ENCODE results near the gene SQSTM1.

The SQSTM1 gene

GRCh38 chr5:179879003-179879689, 58.4 kb downstream of the SQSTM1 start:
- intact Hi-C loops (cut with DNase I) = no loop called here

GRCh38 chr5:179879690-179880010, 58.9 kb downstream of the SQSTM1 start:
- intact Hi-C loops (cut with DNase I) = no loop called here
- peak in 1 of 10 donors; percentile 65 for DNase-seq

More at GRCh38 chr5:179879003-179879689, 58.4 kb downstream of the SQSTM1 start:
- peak in 2 of 10 donors; percentile 66 to 68 for DNase-seq

DNA sequence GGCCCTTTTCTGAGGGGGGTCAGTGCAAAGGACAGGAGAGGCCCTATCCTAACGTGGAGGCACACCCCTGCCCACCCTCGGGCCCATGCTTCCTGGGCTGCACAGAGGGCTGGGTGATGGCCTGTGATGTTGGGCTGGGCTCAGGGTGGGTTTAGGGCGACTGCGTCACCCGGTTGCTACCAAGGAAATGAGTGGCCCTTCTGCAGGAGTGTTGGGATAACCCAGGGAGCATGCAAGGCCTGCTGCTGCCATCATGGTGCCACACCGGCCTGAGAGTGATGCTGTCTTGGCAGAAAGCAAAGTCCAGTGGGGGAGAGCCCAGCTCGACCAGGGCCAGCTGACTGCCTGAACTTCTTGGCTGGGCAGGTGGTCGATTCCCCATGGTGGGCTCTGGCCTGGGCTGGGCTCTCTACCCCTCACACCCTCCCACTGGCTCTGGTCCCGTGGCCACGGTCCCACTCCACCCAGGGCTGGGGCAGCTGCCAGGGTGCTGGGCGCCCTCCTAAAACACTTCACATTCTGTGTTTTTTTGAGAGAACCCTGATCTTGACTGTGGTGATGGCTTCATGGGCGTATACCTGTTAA, 59.5 kb downstream of the SQSTM1 start:
- intact Hi-C loops (cut with DNase I) = no loop called here
- DNase-seq = peak in 2 of 10 donors; percentile 29 to 59

- intact Hi-C loops (cut with DNase I) = no loop called here
- peak in 2 of 10 donors; percentile 49 to 60 for DNase-seq
These were observed 60.3 kb downstream of the SQSTM1 start for GRCh38 chr5:179880848-179881590.

DNA sequence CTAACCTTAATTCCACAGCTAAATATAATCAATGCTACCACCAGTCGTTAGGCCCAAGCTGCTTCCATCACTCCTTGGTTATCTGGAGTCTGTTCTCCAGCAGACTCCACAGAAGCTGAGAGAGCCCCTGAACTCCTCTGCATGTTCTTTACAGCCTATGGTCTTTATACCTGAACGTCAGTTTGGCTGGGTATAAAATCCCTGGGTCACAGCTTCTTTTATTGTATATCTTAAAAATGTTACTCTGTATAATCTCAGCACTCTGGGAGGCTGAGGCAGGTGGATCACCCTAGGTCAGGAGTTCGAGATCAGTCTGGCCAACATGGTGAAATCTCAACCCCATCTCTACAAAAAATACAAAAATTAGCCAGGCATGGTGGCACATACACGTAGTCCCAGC, 61.6 kb downstream of the SQSTM1 start:
- intact Hi-C loops (cut with DNase I) = no loop called here
- DNase-seq = no peak

DNA sequence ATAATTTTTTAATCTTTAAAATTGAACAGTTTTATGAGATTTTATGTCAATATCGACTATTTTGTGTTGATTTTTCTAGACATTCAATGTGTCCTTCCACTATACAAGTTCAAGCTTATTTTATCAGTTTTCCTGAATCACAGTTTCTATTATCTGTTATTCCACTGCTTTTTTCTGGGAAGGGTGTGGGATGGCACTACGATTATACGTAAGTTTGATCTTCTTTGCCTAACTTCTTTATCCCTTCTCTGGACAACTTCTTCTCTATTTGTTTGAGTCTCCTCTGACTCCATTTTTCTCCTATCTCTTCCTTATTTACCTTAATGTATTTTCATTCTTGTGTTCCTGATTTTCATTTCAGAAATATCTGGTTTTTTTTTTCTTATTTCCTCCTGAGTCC, 62.5 kb downstream of the SQSTM1 start:
- no peak for DNase-seq
- intact Hi-C loops (cut with DNase I) = no loop called here

GRCh38 chr5:179885491-179886090, 64.9 kb downstream of the SQSTM1 start:
- intact Hi-C loops (cut with DNase I) = no loop called here
- DNase-seq = peak in 1 of 10 donors; percentile 51

- peak in 1 of 10 donors; percentile 39 for DNase-seq
- intact Hi-C loops (cut with DNase I) = no loop called here
These were observed 65.6 kb downstream of the SQSTM1 start for GRCh38 chr5:179886190-179886911.

DNA sequence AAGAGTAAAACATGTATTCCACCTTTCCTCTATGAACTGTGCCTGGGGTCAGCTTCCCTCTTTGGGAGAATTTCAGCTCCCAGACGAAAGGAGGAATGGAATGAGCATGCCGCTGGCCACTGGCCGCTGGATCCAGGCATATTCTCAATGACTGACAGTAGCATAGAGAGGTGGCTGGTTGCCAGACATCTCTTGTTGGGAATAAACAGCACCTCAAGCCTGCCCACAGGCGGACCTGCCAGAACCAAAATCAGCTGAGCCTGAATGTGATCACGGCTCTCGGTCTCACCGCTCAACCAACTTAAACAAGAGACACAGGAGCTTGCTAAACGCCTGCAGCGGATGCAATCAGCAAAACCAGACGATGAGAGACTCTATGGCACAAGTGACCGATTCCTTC, 66.4 kb downstream of the SQSTM1 start:
- peak in 2 of 10 donors; percentile 31 to 32 for DNase-seq
- intact Hi-C loops (cut with DNase I) = no loop called here

Measured in posterior cingulate gyrus (tissue), 11 donors.